ENCODE data around the gene RIMS1.

The RIMS1 gene

GRCh38 chr6:72412709-72413044 is 526.3 kb downstream of the RIMS1 start:
- TF ChIP-seq POU6F1 (CRISPR knock-in tag; IDR thresholded peaks at IDR 0.05; ENCODE audit: borderline replicate concordance, low read depth) (no peak), ZFP30 (CRISPR knock-in tag; IDR thresholded peaks at IDR 0.05) (no peak), GLIS3 (CRISPR knock-in tag; IDR thresholded peaks at IDR 0.05) (no peak), OSR1 (CRISPR knock-in tag; IDR thresholded peaks at IDR 0.05) (no peak), ISL1 (CRISPR knock-in tag; IDR thresholded peaks at IDR 0.05) (no peak), ZNF8 (CRISPR knock-in tag; IDR thresholded peaks at IDR 0.05) (no peak), ESRRG (CRISPR knock-in tag; IDR thresholded peaks at IDR 0.05) (no peak), SNAI2 (CRISPR knock-in tag; IDR thresholded peaks at IDR 0.05) (no peak), ARNTL (CRISPR knock-in tag; IDR thresholded peaks at IDR 0.05; ENCODE audit: borderline replicate concordance, low read depth) (no peak), TOX (CRISPR knock-in tag; IDR thresholded peaks at IDR 0.05; ENCODE audit: borderline replicate concordance) (no peak), PPARA (CRISPR knock-in tag; IDR thresholded peaks at IDR 0.05; ENCODE audit: borderline replicate concordance) (no peak), RARB (CRISPR knock-in tag; IDR thresholded peaks at IDR 0.05) (no peak), CSRNP3 (CRISPR knock-in tag; IDR thresholded peaks at IDR 0.05) (no peak)
- peak; percentile 17; the same call in 1 of the 3 replicates for ATAC-seq

- ATAC-seq = no peak
- TF ChIP-seq SNAI2 (CRISPR knock-in tag; IDR thresholded peaks at IDR 0.05) = no peak
- no peak for TF ChIP-seq ZNF565 (CRISPR knock-in tag; conservative IDR thresholded peaks at IDR 0.05; ENCODE audit: low read depth)
- no peak for TF ChIP-seq PPARA (CRISPR knock-in tag; IDR thresholded peaks at IDR 0.05; ENCODE audit: borderline replicate concordance)
- no peak for TF ChIP-seq ZC3H10 (CRISPR knock-in tag; IDR thresholded peaks at IDR 0.05)
- TF ChIP-seq GLIS3 (CRISPR knock-in tag; IDR thresholded peaks at IDR 0.05) = no peak
- no peak for TF ChIP-seq ZFP3 (CRISPR knock-in tag; IDR thresholded peaks at IDR 0.05)
- no peak for TF ChIP-seq POU6F1 (CRISPR knock-in tag; IDR thresholded peaks at IDR 0.05; ENCODE audit: borderline replicate concordance, low read depth)
- TF ChIP-seq PATZ1 (CRISPR knock-in tag; IDR thresholded peaks at IDR 0.05; ENCODE audit: borderline replicate concordance) = no peak
- TF ChIP-seq OSR1 (CRISPR knock-in tag; IDR thresholded peaks at IDR 0.05) = no peak
- no peak for TF ChIP-seq ARNTL (CRISPR knock-in tag; IDR thresholded peaks at IDR 0.05; ENCODE audit: borderline replicate concordance, low read depth)
Observed at GRCh38 chr6:72413884-72414283, 527.5 kb downstream of the RIMS1 start.

- TF ChIP-seq TCF4 (CRISPR knock-in tag; IDR thresholded peaks at IDR 0.05; ENCODE audit: borderline replicate concordance) (no peak), PPARA (CRISPR knock-in tag; IDR thresholded peaks at IDR 0.05; ENCODE audit: borderline replicate concordance) (no peak), ZNF8 (CRISPR knock-in tag; IDR thresholded peaks at IDR 0.05) (no peak), TSHZ2 (CRISPR knock-in tag; IDR thresholded peaks at IDR 0.05) (no peak), SNAI2 (CRISPR knock-in tag; IDR thresholded peaks at IDR 0.05) (no peak), RARB (CRISPR knock-in tag; IDR thresholded peaks at IDR 0.05) (no peak), ZFP30 (CRISPR knock-in tag; IDR thresholded peaks at IDR 0.05) (no peak), OSR1 (CRISPR knock-in tag; IDR thresholded peaks at IDR 0.05) (no peak), ZNF70 (CRISPR knock-in tag; IDR thresholded peaks at IDR 0.05) (no peak), ZNF565 (CRISPR knock-in tag; conservative IDR thresholded peaks at IDR 0.05; ENCODE audit: low read depth) (no peak), ZC3H10 (CRISPR knock-in tag; IDR thresholded peaks at IDR 0.05) (no peak), BACH2 (CRISPR knock-in tag; IDR thresholded peaks at IDR 0.05; ENCODE audit: borderline replicate concordance) (no peak), POU6F1 (CRISPR knock-in tag; IDR thresholded peaks at IDR 0.05; ENCODE audit: borderline replicate concordance, low read depth) (no peak), PATZ1 (CRISPR knock-in tag; IDR thresholded peaks at IDR 0.05; ENCODE audit: borderline replicate concordance) (no peak)
- ATAC-seq = no peak
Observed at GRCh38 chr6:72414657-72415056, 528.3 kb downstream of the RIMS1 start.
